ENCODE data around the gene PDS5A. TPM values are rescaled to one million over a fixed set of nuclear protein-coding genes. Genes with fewer than 3 reads are reported as not detected.

PDS5A gene
- total RNA-seq, 1 experiment from 2014 or later, result 98.3 TPM

DNA sequence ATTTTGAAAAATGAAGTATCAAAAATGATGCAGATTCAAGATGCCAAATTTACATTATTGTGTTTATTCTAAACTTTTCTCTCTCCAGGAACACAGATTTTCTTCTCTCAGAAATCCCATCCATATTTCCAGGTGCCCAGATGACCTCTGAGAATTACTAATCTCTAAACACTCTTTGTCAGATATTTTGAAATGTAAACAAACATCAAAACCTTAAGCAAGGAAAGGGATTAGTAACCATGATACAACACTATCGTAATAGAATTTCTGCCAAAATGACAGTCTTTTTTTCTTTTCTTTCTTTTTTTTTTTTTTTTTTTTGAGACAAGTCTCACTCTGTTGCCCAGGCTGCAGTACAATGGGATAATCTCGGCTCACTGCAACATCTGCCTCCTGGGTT lies 76.7 kb downstream of the PDS5A start:
- ATAC-seq (no peak), DNase-seq (ENCODE audit: low read depth, low spot score) (no peak)
- POLR2A ChIA-PET, result no interaction called here
- no peak overlapping the region for H3K27ac ChIP-seq (ENCODE audit: low read depth, low read length)
- H3K9me3 ChIP-seq (ENCODE audit: control insufficient read depth in 1 of 2, insufficient read depth in 1 of 2, low read depth in 1 of 2, low read length in 2 of 2), result no peaks in the 10 kb centered on the region
- CTCF ChIA-PET, result no interaction called here
- H4K20me1 ChIP-seq (ENCODE audit: insufficient read depth), result no peaks in the 10 kb centered on the region; the same call in 1 of the 2 replicates
- no peak overlapping the region for H3K4me3 ChIP-seq (replicated peaks in 1 of 2; ENCODE audit: low read depth in 1 of 2, low read length in 2 of 2)
- no peak overlapping the region for H2AFZ ChIP-seq (ENCODE audit: low read depth, low read length, poor library complexity, severe bottlenecking)
- intact Hi-C loops (cut with micrococcal nuclease), result no loop called here
- H3K4me2 ChIP-seq (ENCODE audit: low read length), result no peak overlapping the region
- H3K27me3 ChIP-seq (ENCODE audit: insufficient read depth, low read length), result no peaks in the 10 kb centered on the region
- no peaks in the 10 kb centered on the region for H3K4me1 ChIP-seq (ENCODE audit: control insufficient read depth in 1 of 2, insufficient read depth in 2 of 2, low read length in 2 of 2)
- H3K36me3 ChIP-seq (ENCODE audit: control insufficient read depth in 1 of 2, insufficient read depth in 2 of 2, low read length in 2 of 2), result peaks cover 41 to 50% of the 10 kb centered on the region in 2 experiments
- H3K9ac ChIP-seq (ENCODE audit: low read length), result no peak overlapping the region
- no TSS peak for BruUV-seq (replicated peaks)
- no peaks in the 10 kb centered on the region for H3K9me2 ChIP-seq (ENCODE audit: insufficient read depth)
- RAD21 ChIA-PET (ENCODE audit: low non-redundant PET in 1 of 2, low total read pairs in 2 of 2, uncharacterized antibody in 2 of 2, unreplicated experiment in 2 of 2), result no interaction called here
- H3K79me2 ChIP-seq (ENCODE audit: insufficient read depth, low read length), result peaks cover 24% of the 10 kb centered on the region; the same call in 1 of the 2 replicates
- TF ChIP-seq TCF7L2 (IDR thresholded peaks at IDR 0.05; ENCODE audit: borderline replicate concordance, extremely low read depth, insufficient read depth, insufficient read length), result no peak
- TF ChIP-seq, protein P1, sequence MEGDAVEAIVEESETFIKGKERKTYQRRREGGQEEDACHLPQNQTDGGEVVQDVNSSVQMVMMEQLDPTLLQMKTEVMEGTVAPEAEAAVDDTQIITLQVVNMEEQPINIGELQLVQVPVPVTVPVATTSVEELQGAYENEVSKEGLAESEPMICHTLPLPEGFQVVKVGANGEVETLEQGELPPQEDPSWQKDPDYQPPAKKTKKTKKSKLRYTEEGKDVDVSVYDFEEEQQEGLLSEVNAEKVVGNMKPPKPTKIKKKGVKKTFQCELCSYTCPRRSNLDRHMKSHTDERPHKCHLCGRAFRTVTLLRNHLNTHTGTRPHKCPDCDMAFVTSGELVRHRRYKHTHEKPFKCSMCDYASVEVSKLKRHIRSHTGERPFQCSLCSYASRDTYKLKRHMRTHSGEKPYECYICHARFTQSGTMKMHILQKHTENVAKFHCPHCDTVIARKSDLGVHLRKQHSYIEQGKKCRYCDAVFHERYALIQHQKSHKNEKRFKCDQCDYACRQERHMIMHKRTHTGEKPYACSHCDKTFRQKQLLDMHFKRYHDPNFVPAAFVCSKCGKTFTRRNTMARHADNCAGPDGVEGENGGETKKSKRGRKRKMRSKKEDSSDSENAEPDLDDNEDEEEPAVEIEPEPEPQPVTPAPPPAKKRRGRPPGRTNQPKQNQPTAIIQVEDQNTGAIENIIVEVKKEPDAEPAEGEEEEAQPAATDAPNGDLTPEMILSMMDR (IDR thresholded peaks at IDR 0.05 in 2 of 3, conservative IDR thresholded peaks at IDR 0.05 in 1 of 3; ENCODE audit: borderline replicate concordance in 1 of 3, insufficient read depth in 1 of 3, low read depth in 2 of 3, low read length in 2 of 3), result no peak
- no peak for TF ChIP-seq CBX3 (IDR thresholded peaks at IDR 0.05; ENCODE audit: low read depth)
- TF ChIP-seq ZNF274 (IDR thresholded peaks at IDR 0.05; ENCODE audit: low read depth, low read length), result no peak
- no peak for TF ChIP-seq ELF1 (IDR thresholded peaks at IDR 0.05; ENCODE audit: borderline replicate concordance, low read depth)
- no peak for TF ChIP-seq POLR2A (IDR thresholded peaks at IDR 0.05; ENCODE audit: borderline replicate concordance, extremely low read depth, insufficient read depth, insufficient read length)
- no peak for TF ChIP-seq EGR1 (IDR thresholded peaks at IDR 0.05; ENCODE audit: low read depth)
- TF ChIP-seq EZH2 (IDR thresholded peaks at IDR 0.05), result no peak

DNA sequence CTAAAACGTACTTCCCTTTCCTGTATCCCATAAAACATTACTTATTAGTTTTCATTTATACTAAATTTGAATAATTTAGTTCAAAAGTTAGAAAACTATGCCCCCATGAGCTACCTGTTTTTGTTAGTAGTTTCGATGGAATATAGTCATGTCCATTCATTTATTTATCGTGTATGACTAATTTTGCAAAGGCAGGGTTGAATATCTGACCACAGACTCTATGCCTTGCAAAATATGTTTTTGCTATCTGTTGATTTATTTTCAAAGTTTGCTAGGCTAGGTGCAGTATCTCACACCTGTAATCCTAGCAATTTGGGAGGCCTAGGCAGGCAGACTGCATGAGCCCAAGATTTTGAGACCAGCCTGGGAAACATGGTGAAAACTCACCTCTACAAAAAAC lies 78.4 kb downstream of the PDS5A start:
- Histone ChIP-seq H3K4me2 (ENCODE audit: low read length) (no peak overlapping the region), H3K27me3 (ENCODE audit: insufficient read depth, low read length) (no peaks in the 10 kb centered on the region), H2AFZ (ENCODE audit: low read depth, low read length, poor library complexity, severe bottlenecking) (no peak overlapping the region), H3K4me3 (replicated peaks in 1 of 2; ENCODE audit: low read depth in 1 of 2, low read length in 2 of 2) (no peak overlapping the region), H3K27ac (ENCODE audit: low read depth, low read length) (no peak overlapping the region), H3K4me1 (ENCODE audit: control insufficient read depth in 1 of 2, insufficient read depth in 2 of 2, low read length in 2 of 2) (no peaks in the 10 kb centered on the region), H4K20me1 (ENCODE audit: insufficient read depth) (no peaks in the 10 kb centered on the region), H3K79me2 (ENCODE audit: insufficient read depth, low read length) (0 out of 2 replicates have a peak, but pooled peaks cover 17% of the 10 kb centered on the region), H3K9ac (ENCODE audit: low read length) (no peak overlapping the region), H3K9me3 (ENCODE audit: control insufficient read depth in 1 of 2, insufficient read depth in 1 of 2, low read depth in 1 of 2, low read length in 2 of 2) (no peaks in the 10 kb centered on the region), H3K36me3 (ENCODE audit: control insufficient read depth in 1 of 2, insufficient read depth in 2 of 2, low read length in 2 of 2) (peaks cover 45 to 55% of the 10 kb centered on the region in 2 experiments), H3K9me2 (ENCODE audit: insufficient read depth) (no peaks in the 10 kb centered on the region)
- RAD21 ChIA-PET (ENCODE audit: low non-redundant PET in 1 of 2, low total read pairs in 2 of 2, uncharacterized antibody in 2 of 2, unreplicated experiment in 2 of 2), result no interaction called here
- BruUV-seq (replicated peaks), result no TSS peak
- intact Hi-C loops (cut with micrococcal nuclease), result no loop called here
- no peak for TF ChIP-seq EZH2 (IDR thresholded peaks at IDR 0.05)
- TF ChIP-seq SRF (IDR thresholded peaks at IDR 0.05; ENCODE audit: low read depth), result no peak
- TF ChIP-seq ZFX (IDR thresholded peaks at IDR 0.05), result no peak
- no peak for TF ChIP-seq SP1 (IDR thresholded peaks at IDR 0.05; ENCODE audit: low read depth)
- no peak for TF ChIP-seq POLR2AphosphoS5 (IDR thresholded peaks at IDR 0.05; ENCODE audit: low read depth, low read length)
- TF ChIP-seq RAD21 (IDR thresholded peaks at IDR 0.05; ENCODE audit: low read depth), result no peak
- TF ChIP-seq CBX3 (IDR thresholded peaks at IDR 0.05; ENCODE audit: low read depth), result no peak
- TF ChIP-seq FOSL1 (IDR thresholded peaks at IDR 0.05; ENCODE audit: low read depth), result no peak
- DNase-seq (ENCODE audit: low read depth, low spot score), result no peak
- POLR2A ChIA-PET, result no interaction called here
- CTCF ChIA-PET, result no interaction called here
- no peak for ATAC-seq

All from HCT116 (cell line).